HepG2 (cell line): ENCODE measurements around the gene IST1. TPM values are rescaled to one million over a fixed set of nuclear protein-coding genes. Genes with fewer than 3 reads are reported as not detected.
A peak's percentile ranks its signal among the peaks of the same experiment; 100 is the strongest.

Source experiments
- CBX2 ChIP-seq, 2 experiments: fragments of 200-600 bp in 1 of 2; sonication (generic); formaldehyde crosslinking in 1 of 2; IDR thresholded peaks; 2 replicates each; pipeline versions ENCODE4 v1.7.0 to v1.8.1; 2018 to 2022; ENCODE audit warnings: low read depth in 2 of 2, low read length in 1 of 2, mild to moderate bottlenecking in 1 of 2, missing genetic modification reagents in 1 of 2
- KDM1A ChIP-seq: IDR thresholded peaks from 2 replicates; pipeline ENCODE4 v1.6.1; 2016; ENCODE audit warnings: missing compliant biosample characterization
- MIER3 ChIP-seq: IDR thresholded peaks from 2 replicates; pipeline ENCODE4 v1.6.1; 2016; ENCODE audit warnings: missing compliant biosample characterization, borderline replicate concordance
- MLLT10 ChIP-seq: sonication (generic); formaldehyde crosslinking; IDR thresholded peaks from 2 replicates; pipeline ENCODE4 v1.4.0; 2020; ENCODE audit warnings: missing genetic modification reagents
- NR2C2 ChIP-seq: sonication (generic); formaldehyde crosslinking; IDR thresholded peaks from 2 replicates; pipeline ENCODE4 v1.4.0; 2020; ENCODE audit warnings: missing genetic modification reagents, mild to moderate bottlenecking, moderate library complexity, borderline replicate concordance
- PAWR ChIP-seq: sonication (generic); formaldehyde crosslinking; IDR thresholded peaks from 2 replicates; pipeline ENCODE4 v1.4.0; 2020; ENCODE audit warnings: missing genetic modification reagents, mild to moderate bottlenecking, borderline replicate concordance
- POGZ ChIP-seq: sonication (generic); formaldehyde crosslinking; IDR thresholded peaks from 2 replicates; pipeline ENCODE4 v1.4.0; 2020; ENCODE audit warnings: mild to moderate bottlenecking, missing genetic modification reagents
- TARDBP ChIP-seq: sonication (generic); formaldehyde crosslinking; IDR thresholded peaks from 2 replicates; pipeline ENCODE4 v1.8.0; 2022; ENCODE audit warnings: mild to moderate bottlenecking, missing genetic modification reagents
- ZNF136 ChIP-seq: sonication (generic); formaldehyde crosslinking; IDR thresholded peaks from 2 replicates; pipeline ENCODE4 v1.8.1; 2022; ENCODE audit warnings: low read depth, mild to moderate bottlenecking, moderate library complexity, missing genetic modification reagents
- ZNF432 ChIP-seq: sonication (generic); formaldehyde crosslinking; IDR thresholded peaks from 2 replicates; pipeline ENCODE4 v1.5.0; 2020; ENCODE audit warnings: missing genetic modification reagents, mild to moderate bottlenecking, borderline replicate concordance
- ZNF670 ChIP-seq: sonication (generic); formaldehyde crosslinking; IDR thresholded peaks from 2 replicates; pipeline ENCODE4 v1.8.0; 2022; ENCODE audit warnings: mild to moderate bottlenecking, missing genetic modification reagents, borderline replicate concordance
- ZNF766 ChIP-seq: sonication (generic); formaldehyde crosslinking; IDR thresholded peaks from 2 replicates; pipeline ENCODE4 v1.5.0; 2020; ENCODE audit warnings: missing genetic modification reagents, borderline replicate concordance
- polyA plus RNA-seq, 8 experiments: library from polyadenylated mRNA; depleted of rRNA in 3 of 8; stranded (reverse) in 7 of 8; unstranded in 1 of 8; fragments of >200 nt; fragmentation: Illumina TruSeq in 4 of 8; extraction: Trizol in 4 of 8; gene quantifications; 2 replicates each; pipeline versions ENCODE4 v1.2.1 to v1.2.3, GENCODE V29; 2011 to 2016; ENCODE audit warnings: low read depth in 4 of 8, missing spikeins in 1 of 8, mixed read lengths in 1 of 8; ENCODE audit not compliant: insufficient read depth in 1 of 8
- total RNA-seq, 5 experiments: library from RNA; depleted of rRNA; stranded (reverse); fragments of >200 nt; fragmentation: Illumina TruSeq; extraction: Trizol; gene quantifications; 2 replicates each; pipeline ENCODE4 v1.2.3, GENCODE V29; 2016; ENCODE audit warnings: low read depth in 1 of 5
- TF ChIP-seq, protein P1 (sequence below): sonication (generic); formaldehyde crosslinking; IDR thresholded peaks from 2 replicates; pipeline ENCODE4 v1.5.0; 2020; ENCODE audit warnings: mild to moderate bottlenecking, low read depth, missing genetic modification reagents, borderline replicate concordance
- TF ChIP-seq, protein P2 (sequence below): sonication (generic); formaldehyde crosslinking; IDR thresholded peaks from 2 replicates; pipeline ENCODE4 v1.9.0; 2021; ENCODE audit warnings: missing genetic modification reagents, borderline replicate concordance
- TF ChIP-seq, protein P3 (sequence below): sonication (generic); formaldehyde crosslinking; IDR thresholded peaks from 2 replicates; pipeline ENCODE4 v1.4.0; 2020; ENCODE audit warnings: missing genetic modification reagents, borderline replicate concordance
- TF ChIP-seq, protein P4 (sequence below): sonication (generic); formaldehyde crosslinking; IDR thresholded peaks from 2 replicates; pipeline ENCODE4 v1.5.0; 2020; ENCODE audit warnings: mild to moderate bottlenecking, missing genetic modification reagents
- TF ChIP-seq, protein P5 (sequence below): sonication (generic); formaldehyde crosslinking; IDR thresholded peaks from 2 replicates; pipeline ENCODE4 v1.5.0; 2020; ENCODE audit warnings: mild to moderate bottlenecking, missing genetic modification reagents
- TF ChIP-seq, protein P6 (sequence below): sonication (generic); formaldehyde crosslinking; IDR thresholded peaks from 2 replicates; pipeline ENCODE4 v1.5.1; 2020; ENCODE audit warnings: mild to moderate bottlenecking, missing genetic modification reagents, moderate library complexity

Gene IST1
- total and polyA plus RNA-seq, 2 of the 13 experiments (the other 11 are each of a cell fraction or from before 2014, with no cell fraction given), result 346 to 415 TPM

DNA sequence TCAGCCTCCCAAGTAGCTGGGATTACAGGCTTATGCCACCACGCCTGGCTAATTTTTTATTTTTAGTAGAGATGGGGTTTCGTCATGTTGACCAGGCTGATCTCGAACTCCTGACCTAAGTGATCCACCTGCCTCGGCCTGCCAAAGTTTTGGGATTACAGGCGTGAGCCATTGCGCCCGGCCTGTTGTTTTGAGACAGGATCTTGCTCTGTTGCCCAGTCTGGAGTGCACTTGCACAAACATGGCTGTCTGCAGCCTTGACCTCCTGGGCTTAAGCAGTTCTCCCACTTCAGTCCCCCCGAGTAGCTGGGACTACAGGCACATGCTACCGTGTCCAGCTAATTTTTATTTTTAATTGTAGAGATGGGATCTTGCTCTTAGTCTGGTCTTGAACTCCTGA, 8.9 kb downstream of the IST1 start (continued):
- TF ChIP-seq POGZ (CRISPR knock-in tag), result no peak
- TF ChIP-seq MIER3, result no peak
- TF ChIP-seq, protein P1, sequence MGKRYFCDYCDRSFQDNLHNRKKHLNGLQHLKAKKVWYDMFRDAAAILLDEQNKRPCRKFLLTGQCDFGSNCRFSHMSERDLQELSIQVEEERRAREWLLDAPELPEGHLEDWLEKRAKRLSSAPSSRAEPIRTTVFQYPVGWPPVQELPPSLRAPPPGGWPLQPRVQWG (CRISPR knock-in tag), result no peak
- no peak for TF ChIP-seq MLLT10 (CRISPR knock-in tag)
- TF ChIP-seq ZNF766, result no peak
- TF ChIP-seq, protein P2, sequence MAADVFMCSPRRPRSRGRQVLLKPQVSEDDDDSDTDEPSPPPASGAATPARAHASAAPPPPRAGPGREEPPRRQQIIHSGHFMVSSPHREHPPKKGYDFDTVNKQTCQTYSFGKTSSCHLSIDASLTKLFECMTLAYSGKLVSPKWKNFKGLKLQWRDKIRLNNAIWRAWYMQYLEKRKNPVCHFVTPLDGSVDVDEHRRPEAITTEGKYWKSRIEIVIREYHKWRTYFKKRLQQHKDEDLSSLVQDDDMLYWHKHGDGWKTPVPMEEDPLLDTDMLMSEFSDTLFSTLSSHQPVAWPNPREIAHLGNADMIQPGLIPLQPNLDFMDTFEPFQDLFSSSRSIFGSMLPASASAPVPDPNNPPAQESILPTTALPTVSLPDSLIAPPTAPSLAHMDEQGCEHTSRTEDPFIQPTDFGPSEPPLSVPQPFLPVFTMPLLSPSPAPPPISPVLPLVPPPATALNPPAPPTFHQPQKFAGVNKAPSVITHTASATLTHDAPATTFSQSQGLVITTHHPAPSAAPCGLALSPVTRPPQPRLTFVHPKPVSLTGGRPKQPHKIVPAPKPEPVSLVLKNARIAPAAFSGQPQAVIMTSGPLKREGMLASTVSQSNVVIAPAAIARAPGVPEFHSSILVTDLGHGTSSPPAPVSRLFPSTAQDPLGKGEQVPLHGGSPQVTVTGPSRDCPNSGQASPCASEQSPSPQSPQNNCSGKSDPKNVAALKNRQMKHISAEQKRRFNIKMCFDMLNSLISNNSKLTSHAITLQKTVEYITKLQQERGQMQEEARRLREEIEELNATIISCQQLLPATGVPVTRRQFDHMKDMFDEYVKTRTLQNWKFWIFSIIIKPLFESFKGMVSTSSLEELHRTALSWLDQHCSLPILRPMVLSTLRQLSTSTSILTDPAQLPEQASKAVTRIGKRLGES (CRISPR knock-in tag), result no peak
- TF ChIP-seq NR2C2 (CRISPR knock-in tag), result no peak
- no peak for TF ChIP-seq PAWR (CRISPR knock-in tag)
- TF ChIP-seq, protein P3, sequence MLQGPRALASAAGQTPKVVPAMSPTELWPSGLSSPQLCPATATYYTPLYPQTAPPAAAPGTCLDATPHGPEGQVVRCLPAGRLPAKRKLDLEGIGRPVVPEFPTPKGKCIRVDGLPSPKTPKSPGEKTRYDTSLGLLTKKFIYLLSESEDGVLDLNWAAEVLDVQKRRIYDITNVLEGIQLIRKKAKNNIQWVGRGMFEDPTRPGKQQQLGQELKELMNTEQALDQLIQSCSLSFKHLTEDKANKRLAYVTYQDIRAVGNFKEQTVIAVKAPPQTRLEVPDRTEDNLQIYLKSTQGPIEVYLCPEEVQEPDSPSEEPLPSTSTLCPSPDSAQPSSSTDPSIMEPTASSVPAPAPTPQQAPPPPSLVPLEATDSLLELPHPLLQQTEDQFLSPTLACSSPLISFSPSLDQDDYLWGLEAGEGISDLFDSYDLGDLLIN, result no peak
- no peak for TF ChIP-seq ZNF136
- peak; percentile 23; the same call in 1 of the 2 replicates for TF ChIP-seq KDM1A (CRISPR knock-in tag)
- TF ChIP-seq, protein P4, sequence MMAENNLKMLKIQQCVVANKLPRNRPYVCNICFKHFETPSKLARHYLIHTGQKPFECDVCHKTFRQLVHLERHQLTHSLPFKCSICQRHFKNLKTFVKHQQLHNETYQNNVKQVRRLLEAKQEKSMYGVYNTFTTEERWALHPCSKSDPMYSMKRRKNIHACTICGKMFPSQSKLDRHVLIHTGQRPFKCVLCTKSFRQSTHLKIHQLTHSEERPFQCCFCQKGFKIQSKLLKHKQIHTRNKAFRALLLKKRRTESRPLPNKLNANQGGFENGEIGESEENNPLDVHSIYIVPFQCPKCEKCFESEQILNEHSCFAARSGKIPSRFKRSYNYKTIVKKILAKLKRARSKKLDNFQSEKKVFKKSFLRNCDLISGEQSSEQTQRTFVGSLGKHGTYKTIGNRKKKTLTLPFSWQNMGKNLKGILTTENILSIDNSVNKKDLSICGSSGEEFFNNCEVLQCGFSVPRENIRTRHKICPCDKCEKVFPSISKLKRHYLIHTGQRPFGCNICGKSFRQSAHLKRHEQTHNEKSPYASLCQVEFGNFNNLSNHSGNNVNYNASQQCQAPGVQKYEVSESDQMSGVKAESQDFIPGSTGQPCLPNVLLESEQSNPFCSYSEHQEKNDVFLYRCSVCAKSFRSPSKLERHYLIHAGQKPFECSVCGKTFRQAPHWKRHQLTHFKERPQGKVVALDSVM (CRISPR knock-in tag), result peak; percentile 59; the same call in 1 of the 2 replicates
- no peak for TF ChIP-seq CBX2 (IDR thresholded peaks at IDR 0.05; ENCODE audit: low read depth, low read length)
- no peak for TF ChIP-seq CBX2 (CRISPR knock-in tag; IDR thresholded peaks at IDR 0.05; ENCODE audit: low read depth)
- TF ChIP-seq, protein P5, sequence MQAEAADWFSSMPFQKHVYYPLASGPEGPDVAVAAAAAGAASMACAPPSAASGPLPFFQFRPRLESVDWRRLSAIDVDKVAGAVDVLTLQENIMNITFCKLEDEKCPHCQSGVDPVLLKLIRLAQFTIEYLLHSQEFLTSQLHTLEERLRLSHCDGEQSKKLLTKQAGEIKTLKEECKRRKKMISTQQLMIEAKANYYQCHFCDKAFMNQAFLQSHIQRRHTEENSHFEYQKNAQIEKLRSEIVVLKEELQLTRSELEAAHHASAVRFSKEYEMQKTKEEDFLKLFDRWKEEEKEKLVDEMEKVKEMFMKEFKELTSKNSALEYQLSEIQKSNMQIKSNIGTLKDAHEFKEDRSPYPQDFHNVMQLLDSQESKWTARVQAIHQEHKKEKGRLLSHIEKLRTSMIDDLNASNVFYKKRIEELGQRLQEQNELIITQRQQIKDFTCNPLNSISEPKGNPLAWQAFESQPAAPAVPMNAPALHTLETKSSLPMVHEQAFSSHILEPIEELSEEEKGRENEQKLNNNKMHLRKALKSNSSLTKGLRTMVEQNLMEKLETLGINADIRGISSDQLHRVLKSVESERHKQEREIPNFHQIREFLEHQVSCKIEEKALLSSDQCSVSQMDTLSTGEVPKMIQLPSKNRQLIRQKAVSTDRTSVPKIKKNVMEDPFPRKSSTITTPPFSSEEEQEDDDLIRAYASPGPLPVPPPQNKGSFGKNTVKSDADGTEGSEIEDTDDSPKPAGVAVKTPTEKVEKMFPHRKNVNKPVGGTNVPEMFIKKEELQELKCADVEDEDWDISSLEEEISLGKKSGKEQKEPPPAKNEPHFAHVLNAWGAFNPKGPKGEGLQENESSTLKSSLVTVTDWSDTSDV (CRISPR knock-in tag), result no peak
- no peak for TF ChIP-seq ZNF670
- TF ChIP-seq, protein P6, sequence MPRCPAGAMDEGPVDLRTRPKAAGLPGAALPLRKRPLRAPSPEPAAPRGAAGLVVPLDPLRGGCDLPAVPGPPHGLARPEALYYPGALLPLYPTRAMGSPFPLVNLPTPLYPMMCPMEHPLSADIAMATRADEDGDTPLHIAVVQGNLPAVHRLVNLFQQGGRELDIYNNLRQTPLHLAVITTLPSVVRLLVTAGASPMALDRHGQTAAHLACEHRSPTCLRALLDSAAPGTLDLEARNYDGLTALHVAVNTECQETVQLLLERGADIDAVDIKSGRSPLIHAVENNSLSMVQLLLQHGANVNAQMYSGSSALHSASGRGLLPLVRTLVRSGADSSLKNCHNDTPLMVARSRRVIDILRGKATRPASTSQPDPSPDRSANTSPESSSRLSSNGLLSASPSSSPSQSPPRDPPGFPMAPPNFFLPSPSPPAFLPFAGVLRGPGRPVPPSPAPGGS (CRISPR knock-in tag), result 0 out of 2 replicates have a peak, but pooled peaks have one; percentile 38
- TF ChIP-seq ZNF432, result no peak
- TF ChIP-seq TARDBP (CRISPR knock-in tag), result 0 out of 2 replicates have a peak, but pooled peaks have one; percentile 22
